ENCODE data around the gene ELL2. TPM values are rescaled to one million over a fixed set of nuclear protein-coding genes. Genes with fewer than 3 reads are reported as not detected.

ELL2 gene
- total and polyA plus RNA-seq, 2 of the 13 experiments (the other 11 are each of a cell fraction or from before 2014, with no cell fraction given) = 78.9 to 97.1 TPM

GRCh38 chr5:95900383-95900958 lies 61.2 kb downstream of the ELL2 start:
- in situ Hi-C loops (cut with HindIII; ENCODE audit: extremely low pct_ligation_motif_present, low pct_unique_long_range_greater_than_20kb) = no loop called here
- ATAC-seq = peak; percentile 36; the same call in 2 of the 3 replicates
- H3K36me3 ChIP-seq (replicated peaks in 1 of 2; ENCODE audit: control insufficient read depth in 1 of 2, insufficient read depth in 2 of 2, low read length in 2 of 2) = peaks cover 18 to 77% of the 10 kb centered on the region in 2 experiments

GRCh38 chr5:95899829-95900228 lies 61.8 kb downstream of the ELL2 start:
- peaks cover 18 to 78% of the 10 kb centered on the region in 2 experiments for H3K36me3 ChIP-seq (replicated peaks in 1 of 2; ENCODE audit: control insufficient read depth in 1 of 2, insufficient read depth in 2 of 2, low read length in 2 of 2)
- BruUV-seq (replicated peaks) = no TSS peak
- H3K4me1 ChIP-seq (ENCODE audit: insufficient read depth, low read length) = peaks cover 48% of the 10 kb centered on the region
- WGBS (ENCODE audit: low lambda C conversion rate) = 98% methylated on average over 3 of the region's 3 CpGs
- POLR2A ChIA-PET = no interaction called here
- H3K4me3 ChIP-seq (replicated peaks in 1 of 3; ENCODE audit: insufficient read depth in 1 of 3, low read depth in 2 of 3, low read length in 3 of 3) = no peak overlapping the region
- no peaks in the 10 kb centered on the region; a peak in 1 of 5 replicates for H3K27me3 ChIP-seq (ENCODE audit: control insufficient read depth in 1 of 2, insufficient read depth in 2 of 2, low read length in 2 of 2)
- no peaks in the 10 kb centered on the region for H3K9me3 ChIP-seq (ENCODE audit: low read length)
- intact Hi-C loops (cut with micrococcal nuclease; ENCODE audit: unreplicated experiment) = loop anchor here (10.0 kb wide), 1 partner anchor 435 kb away; no protein-coding TSS in a partner anchor
- H3K9ac ChIP-seq (ENCODE audit: insufficient read depth, low read depth, low read length) = no peak overlapping the region
- DNase-seq (ENCODE audit: low spot score) (no peak), FAIRE-seq (no peak), ATAC-seq (no peak)
- H3K27ac ChIP-seq (ENCODE audit: extremely low read length, insufficient read depth, low read length) = no peak overlapping the region
- H3K4me2 ChIP-seq (ENCODE audit: low read depth, low read length) = no peak overlapping the region
- peaks cover 29% of the 10 kb centered on the region for H3K79me2 ChIP-seq (ENCODE audit: insufficient read depth, low read length)
- TF ChIP-seq FOXO1 (CRISPR knock-in tag; IDR thresholded peaks at IDR 0.05) (no peak), RBM22 (optimal IDR thresholded peaks at IDR 0.05; ENCODE audit: low read length) (peak; percentile 93), HOXA3 (CRISPR knock-in tag; IDR thresholded peaks at IDR 0.05) (no peak), NKX3-1 (CRISPR knock-in tag; IDR thresholded peaks at IDR 0.05) (no peak), ZNF432 (CRISPR knock-in tag; IDR thresholded peaks at IDR 0.05; ENCODE audit: borderline replicate concordance) (no peak), HES4 (CRISPR knock-in tag; IDR thresholded peaks at IDR 0.05; ENCODE audit: borderline replicate concordance) (no peak)
- CTCF ChIA-PET (ENCODE audit: low intra/inter-chr PET ratio, low total read pairs) = interaction anchor here (0.6 kb wide), 1 partner anchor 17 kb away, joined by 3 read pairs; no protein-coding TSS in a partner anchor
- in situ Hi-C loops (cut with HindIII; ENCODE audit: extremely low pct_ligation_motif_present, low pct_unique_long_range_greater_than_20kb) = no loop called here
- H2AFZ ChIP-seq (ENCODE audit: low read length) = no peak overlapping the region
- no peaks in the 10 kb centered on the region for H4K20me1 ChIP-seq (ENCODE audit: insufficient read depth, low read length)

More at GRCh38 chr5:95900383-95900958, 61.2 kb downstream of the ELL2 start:
- H3K9ac ChIP-seq (ENCODE audit: insufficient read depth, low read depth, low read length) = no peak overlapping the region
- no TSS peak for BruUV-seq (replicated peaks)
- no peak for FAIRE-seq
- H3K4me3 ChIP-seq (replicated peaks in 1 of 3; ENCODE audit: insufficient read depth in 1 of 3, low read depth in 2 of 3, low read length in 3 of 3) = no peak overlapping the region
- CTCF ChIA-PET (ENCODE audit: low intra/inter-chr PET ratio, low total read pairs) = no interaction called here
- intact Hi-C loops (cut with micrococcal nuclease; ENCODE audit: unreplicated experiment) = no loop called here
- H3K27ac ChIP-seq (ENCODE audit: extremely low read length, insufficient read depth, low read length) = no peak overlapping the region
- H3K27me3 ChIP-seq (ENCODE audit: control insufficient read depth in 1 of 2, insufficient read depth in 2 of 2, low read length in 2 of 2) = no peaks in the 10 kb centered on the region; a peak in 1 of 5 replicates
- no peaks in the 10 kb centered on the region for H3K9me3 ChIP-seq (ENCODE audit: low read length)
- H3K4me1 ChIP-seq (ENCODE audit: insufficient read depth, low read length) = peaks cover 48% of the 10 kb centered on the region
- POLR2A ChIA-PET = no interaction called here
- H3K79me2 ChIP-seq (ENCODE audit: insufficient read depth, low read length) = peaks cover 34% of the 10 kb centered on the region
- TF ChIP-seq ZNF441 (CRISPR knock-in tag; IDR thresholded peaks at IDR 0.05; ENCODE audit: borderline replicate concordance) = no peak
- peak; percentile 59 for TF ChIP-seq RBM22 (optimal IDR thresholded peaks at IDR 0.05; ENCODE audit: low read length)
- DNase-seq (ENCODE audit: low spot score) = no peak
- no peak overlapping the region for H2AFZ ChIP-seq (ENCODE audit: low read length)
- 95% methylated on average over 4 of the region's 4 CpGs for whole genome bisulfite sequencing (ENCODE audit: low lambda C conversion rate)
- no peaks in the 10 kb centered on the region; the same call in 1 of the 2 replicates for H4K20me1 ChIP-seq (ENCODE audit: insufficient read depth, low read length)
- H3K4me2 ChIP-seq (ENCODE audit: low read depth, low read length) = no peak overlapping the region

Data from HepG2 (cell line).